GM10248 (cell line): Measurements from ENCODE around the gene GNB2.

ENCODE experiments used
- CTCF ChIA-PET: fragments of 300-600 bp; sonication (Branson Sonifier 250); formaldehyde crosslinking; extraction: SDS; loops from one replicate; lab custom pipeline; 2021; ENCODE audit warnings: antibody characterized with exemption; lab: Yijun Ruan, JAX
- POLR2A ChIA-PET: fragments of 350-650 bp; sonication (Branson Sonifier 250); formaldehyde crosslinking; extraction: SDS; loops from one replicate; lab custom pipeline; 2020; ENCODE audit warnings: antibody characterized with exemption; lab: Yijun Ruan, JAX
- DNase-seq: peaks from one replicate; pipeline ENCODE4 v3.0.0; 2012; ENCODE audit errors: extremely low spot score
- CTCF ChIP-seq: IDR thresholded peaks from 2 replicates; pipeline ENCODE4 v1.5.1; 2012; ENCODE audit warnings: mild to moderate bottlenecking, low read depth; ENCODE audit errors: extremely low read depth, missing control alignments, control extremely low read depth

Gene GNB2

GRCh38 chr7:100688326-100688860, 14.9 kb downstream of the GNB2 start:
- POLR2A ChIA-PET: no interaction called here
- DNase-seq: no peak
- TF ChIP-seq CTCF: no peak
- CTCF ChIA-PET: interaction anchor here (1.0 to 10.3 kb wide), 6 partner anchors 8 to 163 kb away, joined by 3 to 159 read pairs (median 18); partner anchors contain the start of genes FBXO24, LRCH4 and POP7

GRCh38 chr7:100689230-100690135, 15.9 kb downstream of the GNB2 start:
- TF ChIP-seq CTCF: peak; percentile 15
- DNase-seq: no peak
- CTCF ChIA-PET: interaction anchor here (1.0 to 10.3 kb wide), 9 partner anchors 10 to 162 kb away, joined by 3 to 159 read pairs (median 12); partner anchors contain the start of genes FBXO24, GNB2, LRCH4 and POP7
- POLR2A ChIA-PET: no interaction called here

- DNase-seq: peak; percentile 87
- CTCF ChIA-PET: interaction anchor here (0.6 to 10.3 kb wide), 29 partner anchors 10 to 215 kb away, joined by 3 to 159 read pairs (median 4); partner anchors contain the start of genes FBXO24, LRCH4, MOSPD3 and POP7
- POLR2A ChIA-PET: interaction anchor here (0.6 to 1.1 kb wide), 3 partner anchors 80 to 262 kb away, joined by 3 to 4 read pairs (median 4); partner anchors contain the start of gene MOSPD3
- TF ChIP-seq CTCF: peak; percentile 97
Measured at GRCh38 chr7:100691676-100692577, 18.4 kb downstream of the GNB2 start.

GRCh38 chr7:100692578-100692961, 19.0 kb downstream of the GNB2 start:
- ChIA-PET POLR2A (interaction anchor here (0.9 kb wide), 1 partner anchor 80 kb away, joined by 4 read pairs; the partner anchor contains the start of gene MOSPD3), CTCF (interaction anchor here (0.8 to 10.3 kb wide), 22 partner anchors 9 to 266 kb away, joined by 3 to 159 read pairs (median 4); partner anchors contain the start of genes MOSPD3, POP7 and SLC12A9)
- DNase-seq: no peak
- no peak for TF ChIP-seq CTCF

- ChIA-PET POLR2A (interaction anchor here (0.6 to 2.2 kb wide), 2 partner anchors 12 to 191 kb away, joined by 3 to 9 read pairs; partner anchors contain the start of gene POP7), CTCF (interaction anchor here (0.6 to 10.3 kb wide), 17 partner anchors 8 to 265 kb away, joined by 3 to 159 read pairs (median 4); partner anchors contain the start of genes MOSPD3, POP7 and SLC12A9)
- no peak for TF ChIP-seq CTCF
- DNase-seq: no peak
Measured at GRCh38 chr7:100693312-100694097, 20.0 kb downstream of the GNB2 start.
